HUES64 (cell line): ENCODE results near the gene SEMA4C.

Source experiments
- H3K27ac ChIP-seq: 2 replicates; pipeline ENCODE4 v1.7.0; 2013; ENCODE audit warnings: low read depth, low read length, inconsistent platforms
- H3K27me3 ChIP-seq: 2 replicates; pipeline ENCODE4 v1.6.1; 2013; ENCODE audit warnings: mild to moderate bottlenecking, low read length; ENCODE audit not compliant: insufficient read depth
- H3K36me3 ChIP-seq: 2 replicates; pipeline ENCODE4 v1.6.1; 2013; ENCODE audit warnings: mild to moderate bottlenecking, low read length; ENCODE audit not compliant: insufficient read depth
- H3K4me1 ChIP-seq: 2 replicates; pipeline ENCODE4 v1.6.1; 2013; ENCODE audit warnings: mild to moderate bottlenecking, low read length, moderate library complexity; ENCODE audit not compliant: insufficient read depth
- H3K4me3 ChIP-seq: 2 replicates; pipeline ENCODE4 v1.5.1; 2013; ENCODE audit warnings: mild to moderate bottlenecking, low read length, moderate library complexity
- H3K9ac ChIP-seq: 2 replicates; pipeline ENCODE4 v1.6.1; 2013; ENCODE audit warnings: mild to moderate bottlenecking, low read depth, low read length
- H3K9me3 ChIP-seq: 2 replicates; pipeline ENCODE4 v1.6.1; 2013; ENCODE audit warnings: low read depth, low read length; ENCODE audit not compliant: insufficient read depth
- WGBS: fragments of 150-250, 120-280 bp; methylation state at CpG from one replicate; pipeline ENCODE4 v1.1.7; 2013; ENCODE audit warnings: missing lambda C conversion rate; 5-methylcytosine and 5-hydroxymethylcytosine counted together

The SEMA4C gene

GRCh38 chr2:96909611-96910021 lies 39.7 kb upstream of the SEMA4C start:
- Histone ChIP-seq H3K9me3 (no peaks in the 10 kb centered on the region), H3K4me3 (no peak overlapping the region), H3K4me1 (peaks cover 24% of the 10 kb centered on the region), H3K9ac (no peak overlapping the region), H3K27me3 (no peaks in the 10 kb centered on the region; the same call in 1 of the 2 replicates), H3K27ac (no peak overlapping the region), H3K36me3 (no peaks in the 10 kb centered on the region)
- WGBS: 93% methylated on average over 6 of the region's 6 CpGs

GRCh38 chr2:96907115-96908041 lies 37.5 kb upstream of the SEMA4C start:
- Histone ChIP-seq H3K36me3 (no peaks in the 10 kb centered on the region), H3K27me3 (no peaks in the 10 kb centered on the region; the same call in 1 of the 2 replicates), H3K27ac (peak overlapping the region; percentile 78), H3K9ac (0 out of 2 replicates have a peak overlapping the region, but pooled peaks have one; percentile 22), H3K9me3 (no peaks in the 10 kb centered on the region), H3K4me3 (peak overlapping the region; percentile 5; the same call in 1 of the 2 replicates), H3K4me1 (peaks cover 23% of the 10 kb centered on the region)
- WGBS: 41% methylated on average over 20 of the region's 21 CpGs

- H3K4me3 ChIP-seq: peak overlapping the region; percentile 5; the same call in 1 of the 2 replicates
- no peaks in the 10 kb centered on the region for H3K36me3 ChIP-seq
- peak overlapping the region; percentile 78 for H3K27ac ChIP-seq
- H3K27me3 ChIP-seq: no peaks in the 10 kb centered on the region; the same call in 1 of the 2 replicates
- H3K9me3 ChIP-seq: no peaks in the 10 kb centered on the region
- 9% methylated on average over 13 of the region's 13 CpGs for WGBS
- H3K4me1 ChIP-seq: peaks cover 19% of the 10 kb centered on the region
- 0 out of 2 replicates have a peak overlapping the region, but pooled peaks have one; percentile 22 for H3K9ac ChIP-seq
Measured at GRCh38 chr2:96906729-96907114, 36.8 kb upstream of the SEMA4C start.

GRCh38 chr2:96903815-96904214 lies 33.9 kb upstream of the SEMA4C start:
- no peaks in the 10 kb centered on the region for H3K9me3 ChIP-seq
- 95% methylated on average over 7 of the region's 7 CpGs for WGBS
- no peak overlapping the region for H3K4me3 ChIP-seq
- no peak overlapping the region for H3K9ac ChIP-seq
- no peaks in the 10 kb centered on the region for H3K27me3 ChIP-seq
- H3K36me3 ChIP-seq: no peaks in the 10 kb centered on the region
- peaks cover 19% of the 10 kb centered on the region for H3K4me1 ChIP-seq
- H3K27ac ChIP-seq: no peak overlapping the region

- no peaks in the 10 kb centered on the region for H3K36me3 ChIP-seq
- H3K4me3 ChIP-seq: no peak overlapping the region
- WGBS: 87% methylated on average over 7 of the region's 7 CpGs
- peaks cover 19% of the 10 kb centered on the region for H3K4me1 ChIP-seq
- no peak overlapping the region for H3K9ac ChIP-seq
- H3K27ac ChIP-seq: no peak overlapping the region
- H3K27me3 ChIP-seq: no peaks in the 10 kb centered on the region
- H3K9me3 ChIP-seq: no peaks in the 10 kb centered on the region
Measured at GRCh38 chr2:96903318-96903717, 33.4 kb upstream of the SEMA4C start.

GRCh38 chr2:96900237-96900636 lies 30.4 kb upstream of the SEMA4C start:
- H3K4me3 ChIP-seq: no peak overlapping the region
- H3K4me1 ChIP-seq: peaks cover 12% of the 10 kb centered on the region
- H3K27ac ChIP-seq: no peak overlapping the region
- no peak overlapping the region for H3K9ac ChIP-seq
- no peaks in the 10 kb centered on the region for H3K36me3 ChIP-seq
- 93% methylated on average over 10 of the region's 10 CpGs for WGBS
- no peaks in the 10 kb centered on the region for H3K9me3 ChIP-seq
- H3K27me3 ChIP-seq: no peaks in the 10 kb centered on the region

GRCh38 chr2:96899413-96899741 lies 29.5 kb upstream of the SEMA4C start:
- H3K27me3 ChIP-seq: no peaks in the 10 kb centered on the region
- H3K9ac ChIP-seq: no peak overlapping the region
- no peak overlapping the region for H3K4me3 ChIP-seq
- no peaks in the 10 kb centered on the region for H3K36me3 ChIP-seq
- 81% methylated on average over 4 of the region's 4 CpGs for WGBS
- H3K27ac ChIP-seq: no peak overlapping the region
- no peaks in the 10 kb centered on the region for H3K9me3 ChIP-seq
- peaks cover 15% of the 10 kb centered on the region for H3K4me1 ChIP-seq

GRCh38 chr2:96898641-96899412 lies 28.9 kb upstream of the SEMA4C start:
- H3K4me3 ChIP-seq: no peak overlapping the region
- peaks cover 15% of the 10 kb centered on the region for H3K4me1 ChIP-seq
- no peak overlapping the region for H3K9ac ChIP-seq
- no peaks in the 10 kb centered on the region for H3K9me3 ChIP-seq
- no peaks in the 10 kb centered on the region for H3K36me3 ChIP-seq
- no peaks in the 10 kb centered on the region for H3K27me3 ChIP-seq
- H3K27ac ChIP-seq: no peak overlapping the region
- WGBS: 86% methylated on average over 11 of the region's 11 CpGs

GRCh38 chr2:96898135-96898505 lies 28.2 kb upstream of the SEMA4C start:
- Histone ChIP-seq H3K4me3 (no peak overlapping the region), H3K9me3 (no peaks in the 10 kb centered on the region), H3K9ac (no peak overlapping the region), H3K27ac (no peak overlapping the region), H3K27me3 (no peaks in the 10 kb centered on the region), H3K36me3 (no peaks in the 10 kb centered on the region), H3K4me1 (peaks cover 15% of the 10 kb centered on the region)
- 93% methylated on average over 8 of the region's 8 CpGs for whole genome bisulfite sequencing

GRCh38 chr2:96897491-96898134 lies 27.7 kb upstream of the SEMA4C start:
- Histone ChIP-seq H3K36me3 (no peaks in the 10 kb centered on the region), H3K4me1 (peaks cover 15% of the 10 kb centered on the region), H3K9ac (no peak overlapping the region), H3K27me3 (no peaks in the 10 kb centered on the region), H3K27ac (no peak overlapping the region), H3K9me3 (no peaks in the 10 kb centered on the region), H3K4me3 (no peak overlapping the region)
- WGBS: 88% methylated on average over 11 of the region's 11 CpGs
